NB4 (cell line): ENCODE results near the gene SUSD6.

Experiments used
- POLR2A ChIP-seq: IDR thresholded peaks from 2 replicates; pipeline ENCODE4 v1.6.1; 2011; ENCODE audit warnings: mild to moderate bottlenecking; ENCODE audit not compliant: insufficient read length; ENCODE audit errors: extremely low read depth
- TF ChIP-seq, protein P1 (sequence below): IDR thresholded peaks from one replicate; pipeline ENCODE4 v1.5.1; 2012; ENCODE audit warnings: low read depth, low read length
- TF ChIP-seq, protein P2 (sequence below): IDR thresholded peaks from 2 replicates; pipeline ENCODE4 v1.6.1; 2011; ENCODE audit warnings: low read depth, low read length

DNA sequence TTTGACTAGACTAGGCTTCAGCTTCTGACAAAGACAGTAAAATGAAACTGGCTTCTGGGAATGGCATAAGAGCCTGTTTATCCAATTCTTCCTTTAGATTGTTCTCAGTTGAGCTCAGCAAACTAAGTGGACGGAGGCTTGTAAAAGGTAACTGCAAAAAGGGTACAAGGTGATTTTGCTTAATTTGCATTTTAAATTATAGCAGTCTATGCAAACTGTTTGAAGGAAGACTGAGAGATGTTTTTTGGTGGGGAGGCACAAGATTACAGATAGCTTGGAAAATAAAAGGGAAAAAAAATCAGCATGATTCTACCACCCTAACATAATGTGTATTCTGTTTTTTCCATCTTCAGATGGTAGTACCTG, 5.0 kb downstream of the SUSD6 start:
- TF ChIP-seq, protein P1, sequence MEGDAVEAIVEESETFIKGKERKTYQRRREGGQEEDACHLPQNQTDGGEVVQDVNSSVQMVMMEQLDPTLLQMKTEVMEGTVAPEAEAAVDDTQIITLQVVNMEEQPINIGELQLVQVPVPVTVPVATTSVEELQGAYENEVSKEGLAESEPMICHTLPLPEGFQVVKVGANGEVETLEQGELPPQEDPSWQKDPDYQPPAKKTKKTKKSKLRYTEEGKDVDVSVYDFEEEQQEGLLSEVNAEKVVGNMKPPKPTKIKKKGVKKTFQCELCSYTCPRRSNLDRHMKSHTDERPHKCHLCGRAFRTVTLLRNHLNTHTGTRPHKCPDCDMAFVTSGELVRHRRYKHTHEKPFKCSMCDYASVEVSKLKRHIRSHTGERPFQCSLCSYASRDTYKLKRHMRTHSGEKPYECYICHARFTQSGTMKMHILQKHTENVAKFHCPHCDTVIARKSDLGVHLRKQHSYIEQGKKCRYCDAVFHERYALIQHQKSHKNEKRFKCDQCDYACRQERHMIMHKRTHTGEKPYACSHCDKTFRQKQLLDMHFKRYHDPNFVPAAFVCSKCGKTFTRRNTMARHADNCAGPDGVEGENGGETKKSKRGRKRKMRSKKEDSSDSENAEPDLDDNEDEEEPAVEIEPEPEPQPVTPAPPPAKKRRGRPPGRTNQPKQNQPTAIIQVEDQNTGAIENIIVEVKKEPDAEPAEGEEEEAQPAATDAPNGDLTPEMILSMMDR = no peak
- TF ChIP-seq, protein P2, sequence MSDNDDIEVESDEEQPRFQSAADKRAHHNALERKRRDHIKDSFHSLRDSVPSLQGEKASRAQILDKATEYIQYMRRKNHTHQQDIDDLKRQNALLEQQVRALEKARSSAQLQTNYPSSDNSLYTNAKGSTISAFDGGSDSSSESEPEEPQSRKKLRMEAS = no peak
- no peak for TF ChIP-seq POLR2A
